ENCODE results near the gene CPNE7. TPM values are rescaled to one million over a fixed set of nuclear protein-coding genes. Genes with fewer than 3 reads are reported as not detected.

The CPNE7 gene
- total and polyA plus RNA-seq, 2 of the 8 experiments (the other 6 are each of a cell fraction or from before 2014, with no cell fraction given): 10.0 to 23.7 TPM

DNA sequence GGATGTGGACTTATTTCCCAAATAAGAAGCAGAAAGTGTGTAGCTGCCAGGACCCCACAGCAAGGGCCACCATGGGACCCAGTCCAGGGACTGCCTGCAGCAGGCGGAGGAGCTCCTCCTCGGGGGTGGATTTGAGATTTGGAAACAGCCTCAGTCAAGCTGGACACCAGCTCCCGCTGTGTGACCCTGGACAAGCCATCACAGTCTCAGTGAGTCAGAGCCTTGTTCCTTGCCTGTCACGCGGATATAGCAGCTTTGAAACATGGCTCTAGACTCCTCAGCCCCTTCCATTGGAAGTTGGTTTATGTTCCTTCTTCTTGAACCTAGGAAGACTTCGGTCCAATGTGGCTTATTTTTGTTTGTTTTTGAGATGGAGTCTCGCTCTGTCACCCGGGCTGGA, 25.4 kb downstream of the CPNE7 start (continued):
- no peak for TF ChIP-seq HDAC6 (IDR thresholded peaks at IDR 0.05; ENCODE audit: low read depth, low read length)
- TF ChIP-seq CREB1 (IDR thresholded peaks at IDR 0.05): no peak
- TF ChIP-seq TAF7 (optimal IDR thresholded peaks at IDR 0.05; ENCODE audit: borderline replicate concordance, low read depth, low read length): no peak
- TF ChIP-seq SP2 (IDR thresholded peaks at IDR 0.05; ENCODE audit: low read length): no peak

All from H1 (cell line).